Body of pancreas (tissue), 4 donors: ENCODE data around the gene ISX. TPM values are rescaled to one million over a fixed set of nuclear protein-coding genes. Genes with fewer than 3 reads are reported as not detected.

Experiments used
- ATAC-seq: fragments of 150-250 bp; one replicate; pipeline ENCODE4 v1.9.1; 2016
- DNase-seq, 4 donors: peaks; one replicate each; pipeline ENCODE4 v3.0.0-alpha.2; 2019
- H3K27ac ChIP-seq, 4 donors: fragments of 200-600 bp; sonication (generic); 1 replicate in 3 of 4; 2 replicates in 1 of 4; pipeline versions ENCODE4 v1.5.1 to v1.6.1; 2016 to 2019; ENCODE audit warnings: mild to moderate bottlenecking in 1 of 4, mixed read lengths in 1 of 4, moderate library complexity in 1 of 4
- H3K27me3 ChIP-seq, 2 donors: fragments of 200-600 bp; sonication (generic); one replicate each; pipeline ENCODE4 v1.6.0; 2016; ENCODE audit warnings: mild to moderate bottlenecking in 1 of 2
- H3K36me3 ChIP-seq, 2 donors: fragments of 200-600 bp; sonication (generic); replicated peaks in 1 of 2; 2 replicates each; pipeline ENCODE4 v1.5.1; 2016; ENCODE audit warnings: low read depth in 2 of 2; ENCODE audit not compliant: insufficient read depth in 1 of 2
- H3K4me1 ChIP-seq: fragments of 200-600 bp; sonication (generic); one replicate; pipeline ENCODE4 v1.6.0; 2016
- H3K4me3 ChIP-seq, 2 donors: fragments of 200-600 bp; sonication (generic); 1 replicate in 1 of 2; 2 replicates in 1 of 2; pipeline ENCODE4 v1.5.1; 2016 to 2019
- H3K9me3 ChIP-seq, 3 donors: fragments of 200-600 bp; sonication (generic); 1 replicate in 2 of 3; 2 replicates in 1 of 3; pipeline ENCODE4 v1.5.1; 2016
- POLR2A ChIP-seq, 3 donors: fragments of 450-650 bp; IDR thresholded peaks; one replicate each; pipeline ENCODE4 v1.6.1; 2016; ENCODE audit warnings: antibody characterized with exemption in 3 of 3, mild to moderate bottlenecking in 2 of 3
- WGBS, 2 donors: methylation state at CpG; one replicate each; pipeline ENCODE4 v1.1.5; 2017; 5-methylcytosine and 5-hydroxymethylcytosine counted together
- intact Hi-C: fragments of 100-400 bp; cut with DNase I; formaldehyde crosslinking; loops from one replicate; pipeline ENCODE4 v1.15.1; 2023
- total RNA-seq, 2 donors: library from RNA; depleted of rRNA; stranded (reverse); fragments of >200 nt; gene quantifications; one replicate each; pipeline ENCODE4 v1.1.0, GENCODE V29; 2016
- TF ChIP-seq, protein P1 (sequence below), 7 experiments: fragments of 450-650 bp in 4 of 7; fragments of 200-600 bp in 3 of 7; sonication (generic) in 3 of 7; IDR thresholded peaks; one replicate each; pipeline ENCODE4 v1.5.1; 2016 to 2019; ENCODE audit warnings: antibody characterized with exemption in 7 of 7

ISX gene
- total RNA-seq, 2 donors from 2014 or later: 4.0 TPM; not detected in 1

DNA sequence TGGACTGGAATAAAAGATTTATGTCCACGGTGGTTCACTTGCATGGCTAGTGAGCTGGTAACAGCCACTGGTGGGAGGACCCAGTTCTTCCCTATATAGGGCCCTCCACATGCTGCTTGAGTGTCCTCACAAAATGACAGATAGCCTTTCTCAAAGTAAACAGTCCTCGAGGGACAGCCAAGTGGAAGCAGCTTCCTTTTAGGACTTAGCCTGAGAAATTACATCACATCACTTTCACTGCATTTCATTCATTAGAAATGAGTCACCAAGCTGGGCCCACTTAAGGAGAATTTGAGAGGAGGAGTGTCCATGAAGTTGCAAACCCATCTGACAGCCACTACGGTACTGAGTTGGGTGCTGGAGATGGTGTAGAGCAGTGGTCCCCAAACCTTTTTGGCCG lies 7.0 kb downstream of the ISX start:
- Histone ChIP-seq H3K4me3 (no peak overlapping the region), H3K27me3 (no peaks in the 10 kb centered on the region), H3K36me3 (no peaks in the 10 kb centered on the region), H3K9me3 (no peaks in the 10 kb centered on the region), H3K27ac (no peak overlapping the region), H3K4me1 (no peaks in the 10 kb centered on the region)
- intact Hi-C loops: no loop called here
- WGBS, 2 donors: 62 to 63% methylated on average over 4 of the region's 4 CpGs
- no peak for TF ChIP-seq POLR2A (IDR thresholded peaks at IDR 0.05)
- TF ChIP-seq, protein P1, sequence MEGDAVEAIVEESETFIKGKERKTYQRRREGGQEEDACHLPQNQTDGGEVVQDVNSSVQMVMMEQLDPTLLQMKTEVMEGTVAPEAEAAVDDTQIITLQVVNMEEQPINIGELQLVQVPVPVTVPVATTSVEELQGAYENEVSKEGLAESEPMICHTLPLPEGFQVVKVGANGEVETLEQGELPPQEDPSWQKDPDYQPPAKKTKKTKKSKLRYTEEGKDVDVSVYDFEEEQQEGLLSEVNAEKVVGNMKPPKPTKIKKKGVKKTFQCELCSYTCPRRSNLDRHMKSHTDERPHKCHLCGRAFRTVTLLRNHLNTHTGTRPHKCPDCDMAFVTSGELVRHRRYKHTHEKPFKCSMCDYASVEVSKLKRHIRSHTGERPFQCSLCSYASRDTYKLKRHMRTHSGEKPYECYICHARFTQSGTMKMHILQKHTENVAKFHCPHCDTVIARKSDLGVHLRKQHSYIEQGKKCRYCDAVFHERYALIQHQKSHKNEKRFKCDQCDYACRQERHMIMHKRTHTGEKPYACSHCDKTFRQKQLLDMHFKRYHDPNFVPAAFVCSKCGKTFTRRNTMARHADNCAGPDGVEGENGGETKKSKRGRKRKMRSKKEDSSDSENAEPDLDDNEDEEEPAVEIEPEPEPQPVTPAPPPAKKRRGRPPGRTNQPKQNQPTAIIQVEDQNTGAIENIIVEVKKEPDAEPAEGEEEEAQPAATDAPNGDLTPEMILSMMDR (IDR thresholded peaks at IDR 0.05): no peak
- ATAC-seq (no peak), DNase-seq (no peak)

DNA sequence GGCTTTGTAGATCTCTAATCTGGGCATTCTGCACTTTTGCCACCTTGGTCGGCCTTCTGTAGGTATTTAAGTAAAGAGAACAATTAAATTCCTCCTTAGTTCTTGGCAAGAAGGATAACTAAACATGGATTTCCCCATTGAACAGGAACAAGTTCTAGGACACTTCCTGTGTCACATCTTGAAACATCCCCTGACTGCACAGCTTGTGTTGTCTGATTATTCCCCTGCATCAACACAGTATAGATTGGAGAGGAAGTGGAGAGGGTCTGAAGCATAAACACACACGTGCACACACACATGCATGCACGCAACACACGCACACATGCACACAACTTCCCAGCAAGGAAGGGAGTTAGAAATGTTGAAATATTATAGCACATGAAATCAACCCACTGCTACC lies 8.6 kb downstream of the ISX start:
- 67 to 72% methylated on average over 4 of the region's 4 CpGs for WGBS, 2 donors
- ATAC-seq (no peak), DNase-seq (no peak)
- Histone ChIP-seq H3K4me3 (no peak overlapping the region), H3K4me1 (no peaks in the 10 kb centered on the region), H3K27ac (no peak overlapping the region), H3K27me3 (no peaks in the 10 kb centered on the region), H3K9me3 (no peaks in the 10 kb centered on the region), H3K36me3 (no peaks in the 10 kb centered on the region)
- intact Hi-C loops: no loop called here
- no peak for TF ChIP-seq POLR2A (IDR thresholded peaks at IDR 0.05)
- TF ChIP-seq, protein P1 (IDR thresholded peaks at IDR 0.05): no peak

DNA sequence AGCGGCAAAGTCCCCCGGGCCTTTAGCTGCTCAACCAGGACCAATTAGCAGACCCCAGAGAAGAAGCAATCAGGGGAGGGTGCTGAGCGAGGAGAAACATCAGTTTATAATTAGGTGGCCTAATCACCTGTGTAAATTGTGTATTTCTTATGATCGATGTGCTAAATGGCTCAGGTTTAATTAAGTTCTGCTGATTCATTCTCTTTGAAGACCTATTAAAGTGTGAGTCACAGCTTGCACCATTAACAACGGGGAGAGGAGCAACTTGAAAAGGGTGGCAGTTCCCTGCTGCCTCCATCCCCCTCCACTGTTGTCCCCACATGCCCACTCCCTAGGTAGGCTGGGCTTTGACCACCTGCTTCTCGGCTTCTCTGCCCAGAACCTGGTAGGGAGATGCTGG lies 10.7 kb downstream of the ISX start:
- no peak overlapping the region for H3K27ac ChIP-seq
- H3K4me1 ChIP-seq: no peaks in the 10 kb centered on the region
- intact Hi-C loops: no loop called here
- ATAC-seq (no peak), DNase-seq (no peak)
- H3K9me3 ChIP-seq: no peaks in the 10 kb centered on the region
- TF ChIP-seq, protein P1 (IDR thresholded peaks at IDR 0.05): no peak
- no peak for TF ChIP-seq POLR2A (IDR thresholded peaks at IDR 0.05)
- no peak overlapping the region for H3K4me3 ChIP-seq
- WGBS, 2 donors: 67 to 70% methylated on average over 6 of the region's 6 CpGs
- no peaks in the 10 kb centered on the region for H3K27me3 ChIP-seq
- H3K36me3 ChIP-seq: no peaks in the 10 kb centered on the region

DNA sequence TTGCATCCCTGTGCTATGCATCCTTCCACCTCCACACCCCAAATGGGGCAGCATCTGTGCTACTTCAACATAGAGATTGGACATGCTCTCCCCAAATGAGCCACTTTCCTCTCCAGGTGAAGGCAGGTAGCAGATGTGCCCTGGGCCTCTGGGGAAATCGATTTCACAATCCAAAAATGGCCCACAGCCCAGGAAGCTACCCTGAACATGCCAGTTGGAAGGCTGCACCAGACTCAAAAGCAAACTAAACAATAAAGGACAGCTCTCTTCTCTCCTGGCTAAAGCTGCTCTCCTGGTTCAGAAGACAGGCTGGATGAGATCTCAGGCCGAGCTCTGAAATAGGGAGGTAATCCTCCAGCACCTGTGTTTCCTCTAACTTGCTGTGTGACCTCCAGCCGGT lies 19.7 kb downstream of the ISX start:
- Histone ChIP-seq H3K4me1 (no peaks in the 10 kb centered on the region), H3K27me3 (no peaks in the 10 kb centered on the region), H3K27ac (no peak overlapping the region), H3K4me3 (no peak overlapping the region), H3K9me3 (no peaks in the 10 kb centered on the region), H3K36me3 (no peaks in the 10 kb centered on the region)
- intact Hi-C loops: no loop called here
- DNase-seq (no peak), ATAC-seq (no peak)
- no peak for TF ChIP-seq POLR2A (IDR thresholded peaks at IDR 0.05)
- TF ChIP-seq, protein P1 (IDR thresholded peaks at IDR 0.05): no peak
- 58 to 62% methylated on average over 3 of the region's 3 CpGs for WGBS, 2 donors

DNA sequence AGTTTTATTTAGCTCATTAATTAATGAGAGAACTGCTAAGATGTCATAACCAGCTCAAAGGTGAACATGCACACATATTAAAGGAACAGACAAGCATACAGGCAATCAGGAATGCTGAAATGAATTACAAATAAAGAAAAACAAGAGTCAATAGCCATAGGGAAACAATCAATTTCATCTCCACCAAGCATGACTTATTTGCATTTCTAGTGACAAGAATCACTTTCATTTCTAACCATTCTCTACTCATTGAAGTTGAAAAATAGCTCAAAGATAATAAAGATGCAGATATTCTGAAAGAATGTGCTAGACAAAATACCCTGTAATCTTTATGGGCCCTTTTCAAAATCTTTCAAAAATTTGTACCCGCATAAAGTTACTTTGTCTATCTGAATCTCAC lies 23.2 kb downstream of the ISX start:
- intact Hi-C loops: no loop called here
- Histone ChIP-seq H3K4me3 (no peak overlapping the region), H3K27me3 (no peaks in the 10 kb centered on the region), H3K4me1 (no peaks in the 10 kb centered on the region), H3K27ac (no peak overlapping the region), H3K9me3 (no peaks in the 10 kb centered on the region), H3K36me3 (no peaks in the 10 kb centered on the region)
- WGBS, 2 donors: 88% methylated on average over 1 of the region's 1 CpG
- DNase-seq: no peak
- no peak for ATAC-seq
- TF ChIP-seq, protein P1 (IDR thresholded peaks at IDR 0.05): no peak
- TF ChIP-seq POLR2A (IDR thresholded peaks at IDR 0.05): no peak
